Body of pancreas (tissue), 4 donors: ENCODE measurements around the gene PRSS21.

ENCODE experiments used
- CTCF ChIP-seq, 7 experiments: fragments of 450-650 bp in 4 of 7; fragments of 200-600 bp in 3 of 7; sonication (generic) in 3 of 7; IDR thresholded peaks; one replicate each; pipeline ENCODE4 v1.5.1; 2016 to 2019; ENCODE audit warnings: antibody characterized with exemption in 7 of 7
- POLR2A ChIP-seq, 3 donors: fragments of 450-650 bp; IDR thresholded peaks; one replicate each; pipeline ENCODE4 v1.6.1; 2016; ENCODE audit warnings: antibody characterized with exemption in 3 of 3, mild to moderate bottlenecking in 2 of 3

GRCh38 chr16:2855536-2855935 is 38.5 kb downstream of the PRSS21 start:
- no peak for TF ChIP-seq CTCF (IDR thresholded peaks at IDR 0.05)
- TF ChIP-seq POLR2A (IDR thresholded peaks at IDR 0.05): no peak
